NCI-H460 (cell line): ENCODE measurements around the gene CDK3. TPM values are rescaled to one million over a fixed set of nuclear protein-coding genes. Genes with fewer than 3 reads are reported as not detected.

Experiments used
- DNase-seq: peaks from one replicate; pipeline ENCODE4 v3.0.0-alpha.2; 2016; ENCODE audit warnings: low read depth; ENCODE audit errors: extremely low read depth
- total RNA-seq: library from RNA; depleted of rRNA; stranded (reverse); fragments of >200 nt; shearing (Covaris generic); gene quantifications from 2 replicates; pipeline ENCODE4 v1.2.3, GENCODE V29; 2014

Gene CDK3
- total RNA-seq, 1 experiment from 2014 or later, result 7.7 TPM

DNA sequence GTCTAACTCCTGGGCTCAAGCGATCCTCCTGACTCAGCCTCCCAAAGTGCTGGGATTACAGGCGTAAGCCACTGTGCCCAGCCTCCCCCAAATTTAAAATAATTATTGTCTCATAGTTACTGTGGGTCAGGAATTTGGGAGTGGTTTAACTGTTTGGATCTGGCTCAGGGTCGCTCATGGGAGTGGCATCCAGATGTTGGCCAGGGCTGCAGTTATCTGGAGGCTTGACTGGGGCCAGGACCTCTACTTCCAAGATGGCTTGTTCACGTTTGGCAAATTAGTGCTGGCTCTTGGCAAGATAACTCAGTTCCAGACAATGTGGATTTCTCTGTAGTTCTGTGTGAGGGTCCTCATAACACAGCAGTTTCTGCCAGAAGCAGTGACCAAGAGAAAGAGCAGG, 13.6 kb upstream of the CDK3 start:
- DNase-seq, result no peak

- no peak for DNase-seq
Measured at GRCh38 chr17:75991396-75991795, 9.3 kb upstream of the CDK3 start.

- DNase-seq, result no peak
Measured at GRCh38 chr17:75994802-75995370, 5.8 kb upstream of the CDK3 start.

- no peak for DNase-seq
Measured at GRCh38 chr17:75995385-75995925, 5.2 kb upstream of the CDK3 start.

- DNase-seq, result no peak
Measured at GRCh38 chr17:75996665-75997590, 3.7 kb upstream of the CDK3 start.

GRCh38 chr17:75998327-75998795, 2.3 kb upstream of the CDK3 start:
- no peak for DNase-seq

DNA sequence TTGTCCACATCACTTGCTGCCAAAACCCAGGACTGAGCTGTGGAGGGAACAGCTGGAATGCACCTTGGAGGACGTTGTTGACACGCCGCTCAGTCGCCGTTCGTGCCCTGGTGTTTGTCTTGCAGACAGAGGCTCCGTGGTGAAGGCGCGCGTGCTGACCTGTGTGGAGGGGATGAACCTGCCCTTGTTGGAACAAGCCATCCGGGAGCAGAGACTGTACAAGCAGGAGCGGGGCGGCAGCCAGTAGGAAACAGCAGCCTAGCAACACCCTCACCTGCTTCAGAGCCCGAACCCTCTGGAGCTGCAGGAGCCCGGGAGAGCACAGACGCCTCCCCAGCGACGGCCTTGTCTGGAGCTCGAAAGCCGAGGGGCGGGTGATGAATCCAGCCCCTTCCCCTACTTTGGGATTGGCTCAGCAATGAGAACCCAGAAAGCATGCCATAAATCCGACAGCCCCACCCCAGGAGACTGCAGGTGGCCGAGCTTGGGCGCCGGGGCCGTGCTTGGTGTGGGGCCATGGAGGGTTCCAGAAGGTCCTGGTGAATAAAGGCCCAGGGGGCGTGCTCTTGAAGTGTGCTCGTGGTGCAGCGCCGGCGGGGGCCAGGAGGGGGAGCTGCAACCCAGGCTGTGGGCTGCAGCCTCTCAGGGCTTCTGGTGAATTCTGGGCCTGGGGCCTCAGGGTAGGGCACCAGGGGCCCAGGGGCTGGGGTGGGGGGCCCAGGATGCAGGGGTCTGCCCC, 470 bp upstream of the CDK3 start:
- peak; percentile 48 for DNase-seq

GRCh38 chr17:76002100-76002499, 1.4 kb downstream of the CDK3 start:
- DNase-seq, result no peak

GRCh38 chr17:76003915-76004314, 3.3 kb downstream of the CDK3 start:
- no peak for DNase-seq

GRCh38 chr17:76004750-76005262, 4.2 kb downstream of the CDK3 start:
- DNase-seq, result no peak

GRCh38 chr17:76005263-76006149, 4.9 kb downstream of the CDK3 start:
- peak; percentile 72 for DNase-seq

GRCh38 chr17:76007131-76007849, 6.6 kb downstream of the CDK3 start:
- DNase-seq, result no peak

DNA sequence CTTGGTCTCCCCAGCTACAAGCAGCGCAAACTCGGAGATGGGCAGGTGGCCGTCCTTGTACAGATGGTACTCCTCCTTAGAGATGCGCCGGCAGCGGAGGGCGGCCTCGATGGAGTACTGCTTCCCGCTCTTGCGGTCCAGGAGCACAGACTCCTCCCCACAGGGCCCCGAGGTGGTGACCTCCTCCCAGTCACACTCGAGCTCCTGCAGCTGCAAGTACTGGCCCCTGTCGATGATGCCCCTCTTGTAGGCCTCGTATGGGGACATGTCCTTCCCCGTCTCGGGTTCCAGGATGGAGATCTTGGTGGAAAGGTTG, 7.2 kb downstream of the CDK3 start:
- DNase-seq, result no peak

DNA sequence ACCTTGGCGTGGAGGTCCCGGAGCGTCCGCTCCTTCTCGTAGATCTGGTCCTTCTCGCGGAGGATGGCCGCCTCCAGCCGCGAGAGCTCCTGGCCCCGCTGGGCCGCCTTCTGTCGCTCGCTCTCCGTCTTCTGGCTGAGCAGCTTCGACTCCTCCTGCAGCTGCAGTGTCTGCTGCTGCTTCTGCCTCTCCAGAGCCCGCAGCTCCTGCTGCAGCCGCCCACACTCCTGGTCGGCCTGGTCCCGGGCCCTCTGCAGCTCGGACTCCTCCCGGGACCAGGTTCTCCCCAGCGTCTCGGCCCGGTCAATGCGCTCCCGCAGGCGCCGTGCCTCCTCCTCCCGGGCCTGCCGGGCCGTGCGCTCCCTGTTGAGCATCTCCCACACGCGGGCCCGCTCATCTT, 7.6 kb downstream of the CDK3 start:
- DNase-seq, result no peak

DNA sequence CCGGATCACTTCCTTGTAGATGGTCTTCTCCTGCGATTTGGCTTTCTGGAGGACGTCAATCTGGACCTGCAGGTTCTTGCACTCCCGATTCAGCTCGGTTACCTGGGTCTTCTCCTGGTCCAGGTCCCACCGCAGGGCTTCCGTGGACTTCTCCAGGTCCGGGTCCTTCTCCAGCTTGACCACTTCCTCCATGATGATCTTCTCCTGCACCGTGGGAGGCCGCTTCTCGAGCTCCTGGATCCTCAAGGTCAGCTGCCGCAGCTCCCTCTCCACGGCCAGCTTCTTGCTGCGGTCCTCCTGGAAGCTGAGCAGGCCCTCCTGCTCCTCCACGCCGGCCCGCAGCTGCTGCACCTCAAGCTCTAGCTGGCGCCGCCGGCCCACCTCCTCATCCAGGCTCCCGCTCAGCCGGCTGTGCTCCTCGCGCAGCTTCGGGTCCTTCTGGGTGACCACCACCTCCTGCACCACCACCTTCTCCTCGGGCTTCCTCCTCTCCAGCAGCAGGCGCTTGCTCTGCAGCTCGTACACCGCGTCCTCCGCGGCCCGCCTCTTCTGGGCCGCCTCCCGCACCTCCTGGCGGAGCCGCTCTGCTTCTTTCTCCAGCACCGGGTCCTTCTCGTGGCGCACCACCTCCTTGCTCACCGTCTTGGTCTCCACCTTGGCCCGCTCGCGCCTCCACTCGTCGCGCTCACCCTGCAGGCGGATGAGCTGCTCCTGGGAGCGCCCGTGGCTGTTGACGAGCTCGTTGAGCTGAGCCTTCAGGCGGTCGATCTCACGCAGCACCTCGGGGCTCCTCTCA, 8.2 kb downstream of the CDK3 start:
- no peak for DNase-seq

- DNase-seq, result no peak
Measured at GRCh38 chr17:76009447-76009846, 8.8 kb downstream of the CDK3 start.

- no peak for DNase-seq
Measured at GRCh38 chr17:76009969-76010661, 9.5 kb downstream of the CDK3 start.

DNA sequence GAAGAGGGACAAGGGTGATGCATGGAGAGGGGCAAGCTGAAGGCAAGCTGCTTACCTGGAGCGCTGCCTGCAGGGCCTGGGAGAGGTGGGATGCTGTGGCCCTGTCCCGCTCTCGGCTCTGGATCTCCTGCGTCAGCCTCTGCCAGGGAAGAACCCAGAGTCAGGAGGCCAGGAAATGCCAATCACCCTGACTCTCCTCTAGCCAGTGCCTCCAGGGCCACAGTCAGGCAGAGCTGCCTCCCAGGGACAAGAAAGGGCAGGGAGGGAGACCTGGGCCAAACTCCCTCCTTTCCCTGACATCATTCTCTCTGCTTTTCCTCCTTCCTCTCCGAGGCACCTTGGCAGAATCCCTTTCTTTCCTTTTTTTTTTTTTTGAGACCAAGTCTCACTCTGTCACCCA, 11.3 kb downstream of the CDK3 start:
- DNase-seq, result no peak
